GM12872 (cell line): ENCODE measurements around the gene DMXL2.

Source experiments
- TF ChIP-seq, protein P1 (sequence below): IDR thresholded peaks from 3 replicates; pipeline ENCODE4 v1.5.1; 2011; ENCODE audit warnings: low read depth, mild to moderate bottlenecking, low read length, moderate library complexity; ENCODE audit not compliant: insufficient read depth

The DMXL2 gene

DNA sequence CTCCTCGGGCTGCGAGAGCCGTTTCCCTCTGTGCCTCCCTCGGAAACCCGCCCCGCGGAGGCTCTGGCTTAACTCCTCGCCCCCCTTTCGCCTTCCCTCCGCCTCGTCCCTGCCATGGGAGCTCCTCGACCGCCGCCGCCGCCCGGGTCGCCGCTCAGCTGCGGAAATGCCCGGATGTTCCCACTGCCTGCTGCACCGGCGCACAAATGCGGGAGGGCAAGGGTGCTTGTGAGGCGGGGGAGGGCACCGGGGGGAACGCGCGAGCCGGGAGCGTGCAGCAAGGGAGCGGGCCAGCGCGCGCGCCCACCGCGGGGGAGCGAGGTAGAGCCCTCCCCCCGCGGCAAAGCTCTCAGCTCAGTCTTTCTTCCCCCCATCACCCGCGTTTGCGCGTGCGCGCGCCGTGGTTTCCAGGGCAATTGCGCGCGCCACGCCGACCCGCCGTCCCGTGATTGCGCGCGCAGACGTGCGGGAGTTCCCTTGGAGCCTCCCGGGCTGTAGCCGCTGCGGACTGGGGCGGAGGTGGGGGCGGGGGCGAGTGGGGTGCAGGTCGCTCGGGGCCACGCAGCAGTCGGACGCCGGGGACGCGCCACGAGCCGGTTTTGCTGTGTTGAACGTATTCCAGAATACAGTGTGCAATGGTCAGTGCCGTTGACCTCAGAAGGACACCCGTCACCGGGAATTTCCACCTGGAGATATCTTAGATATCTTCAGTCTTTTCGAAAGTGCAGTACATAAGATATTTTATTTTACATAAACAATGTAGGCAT, at the start of gene DMXL2:
Gene DMXL2 (minus strand): TSS at position 168 of the 767 bp plus-strand sequence. CDS start 226 bp downstream, outside the sequence.
- TF ChIP-seq, protein P1, sequence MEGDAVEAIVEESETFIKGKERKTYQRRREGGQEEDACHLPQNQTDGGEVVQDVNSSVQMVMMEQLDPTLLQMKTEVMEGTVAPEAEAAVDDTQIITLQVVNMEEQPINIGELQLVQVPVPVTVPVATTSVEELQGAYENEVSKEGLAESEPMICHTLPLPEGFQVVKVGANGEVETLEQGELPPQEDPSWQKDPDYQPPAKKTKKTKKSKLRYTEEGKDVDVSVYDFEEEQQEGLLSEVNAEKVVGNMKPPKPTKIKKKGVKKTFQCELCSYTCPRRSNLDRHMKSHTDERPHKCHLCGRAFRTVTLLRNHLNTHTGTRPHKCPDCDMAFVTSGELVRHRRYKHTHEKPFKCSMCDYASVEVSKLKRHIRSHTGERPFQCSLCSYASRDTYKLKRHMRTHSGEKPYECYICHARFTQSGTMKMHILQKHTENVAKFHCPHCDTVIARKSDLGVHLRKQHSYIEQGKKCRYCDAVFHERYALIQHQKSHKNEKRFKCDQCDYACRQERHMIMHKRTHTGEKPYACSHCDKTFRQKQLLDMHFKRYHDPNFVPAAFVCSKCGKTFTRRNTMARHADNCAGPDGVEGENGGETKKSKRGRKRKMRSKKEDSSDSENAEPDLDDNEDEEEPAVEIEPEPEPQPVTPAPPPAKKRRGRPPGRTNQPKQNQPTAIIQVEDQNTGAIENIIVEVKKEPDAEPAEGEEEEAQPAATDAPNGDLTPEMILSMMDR: no peak

DNA sequence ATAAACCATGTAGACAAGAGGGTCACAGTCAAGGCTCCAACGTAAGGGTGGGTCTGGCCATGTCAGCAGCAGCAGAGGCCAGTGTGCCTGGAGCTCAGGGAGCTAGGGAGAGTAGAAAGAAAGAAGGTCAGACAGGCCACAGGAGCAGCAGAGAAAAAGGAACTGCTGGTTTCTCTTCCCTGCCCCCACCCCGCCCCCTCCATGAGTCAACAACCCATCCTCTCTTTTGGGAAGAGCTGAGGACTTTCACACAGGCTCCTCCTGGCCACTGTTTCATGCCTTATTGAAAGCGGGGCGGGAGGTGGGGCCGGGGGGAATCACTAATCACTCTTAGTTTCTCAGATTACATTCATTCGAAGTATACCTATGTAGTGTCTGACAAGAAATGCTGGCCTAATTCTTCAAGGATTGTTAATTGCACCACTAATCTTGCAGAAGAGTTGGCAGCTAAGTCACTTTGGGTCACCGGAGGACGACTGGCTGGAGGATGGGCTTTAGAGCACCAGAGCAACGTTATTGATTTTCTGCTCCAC, 49.6 kb upstream of the DMXL2 start:
- TF ChIP-seq, protein P1: no peak

DNA sequence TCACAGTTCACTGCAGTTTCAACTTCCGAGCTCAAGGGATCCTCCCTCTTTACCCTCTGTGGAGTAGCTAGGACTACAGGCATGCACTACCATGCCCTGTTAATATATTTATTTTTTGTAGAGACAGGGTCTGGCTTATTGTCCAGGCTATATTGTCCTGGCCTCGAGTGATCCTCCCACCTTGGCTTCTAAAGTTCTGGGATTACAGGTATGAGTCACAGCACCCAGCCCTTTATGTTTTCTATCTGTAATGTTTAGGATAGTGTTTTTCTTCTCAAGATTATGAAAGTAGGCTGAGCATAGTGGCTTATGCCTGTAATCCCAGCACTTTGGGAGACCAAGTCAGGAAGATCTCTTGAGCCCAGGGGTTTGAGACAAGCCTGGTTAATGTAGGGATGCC, 46.8 kb upstream of the DMXL2 start:
- TF ChIP-seq, protein P1: no peak

DNA sequence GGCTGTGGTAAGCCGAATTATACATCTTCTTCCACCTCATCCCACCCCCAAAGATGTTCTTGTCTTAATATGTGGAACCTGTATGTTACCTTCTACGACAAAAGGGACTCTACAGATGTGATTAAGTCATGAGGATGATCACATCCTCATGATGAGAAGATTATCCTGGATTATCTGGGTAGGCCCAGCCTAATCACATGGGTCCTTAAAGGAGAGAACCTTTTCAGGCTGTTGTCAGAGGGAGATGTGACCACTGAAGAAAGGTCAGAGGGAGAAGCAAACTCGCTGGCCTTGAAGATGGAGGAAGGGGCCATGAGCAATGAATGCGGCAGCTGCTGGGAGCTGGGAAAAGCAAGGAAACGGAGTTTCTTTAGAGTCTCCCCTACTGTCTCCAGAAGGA, 45.9 kb upstream of the DMXL2 start:
- TF ChIP-seq, protein P1: no peak

DNA sequence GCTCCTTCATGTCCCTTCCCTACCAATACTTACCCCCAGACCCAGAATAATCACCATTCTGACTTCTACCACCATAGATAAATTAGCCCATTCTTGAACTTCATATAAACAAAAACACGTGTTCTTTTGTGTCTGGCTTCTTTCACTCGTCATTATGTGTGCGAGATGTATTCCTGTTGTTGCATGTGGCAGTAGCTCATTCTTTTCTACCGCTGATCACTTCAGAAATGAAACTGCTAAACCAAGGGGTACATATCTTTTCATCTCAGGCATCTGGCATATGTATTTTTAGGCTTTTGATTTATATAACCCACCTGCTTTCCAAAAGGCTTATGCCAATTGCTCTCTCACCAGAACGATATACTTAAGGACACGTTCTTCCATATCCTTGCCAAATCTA, 44.9 kb upstream of the DMXL2 start:
- TF ChIP-seq, protein P1: no peak

GRCh38 chr15:51661072-51661471, 38.5 kb upstream of the DMXL2 start:
- TF ChIP-seq, protein P1: no peak

GRCh38 chr15:51658664-51659063, 36.1 kb upstream of the DMXL2 start:
- TF ChIP-seq, protein P1: no peak
